Measurements from ENCODE around the gene PLEKHA6. TPM values are rescaled to one million over a fixed set of nuclear protein-coding genes. Genes with fewer than 3 reads are reported as not detected.

Gene PLEKHA6, protein sequence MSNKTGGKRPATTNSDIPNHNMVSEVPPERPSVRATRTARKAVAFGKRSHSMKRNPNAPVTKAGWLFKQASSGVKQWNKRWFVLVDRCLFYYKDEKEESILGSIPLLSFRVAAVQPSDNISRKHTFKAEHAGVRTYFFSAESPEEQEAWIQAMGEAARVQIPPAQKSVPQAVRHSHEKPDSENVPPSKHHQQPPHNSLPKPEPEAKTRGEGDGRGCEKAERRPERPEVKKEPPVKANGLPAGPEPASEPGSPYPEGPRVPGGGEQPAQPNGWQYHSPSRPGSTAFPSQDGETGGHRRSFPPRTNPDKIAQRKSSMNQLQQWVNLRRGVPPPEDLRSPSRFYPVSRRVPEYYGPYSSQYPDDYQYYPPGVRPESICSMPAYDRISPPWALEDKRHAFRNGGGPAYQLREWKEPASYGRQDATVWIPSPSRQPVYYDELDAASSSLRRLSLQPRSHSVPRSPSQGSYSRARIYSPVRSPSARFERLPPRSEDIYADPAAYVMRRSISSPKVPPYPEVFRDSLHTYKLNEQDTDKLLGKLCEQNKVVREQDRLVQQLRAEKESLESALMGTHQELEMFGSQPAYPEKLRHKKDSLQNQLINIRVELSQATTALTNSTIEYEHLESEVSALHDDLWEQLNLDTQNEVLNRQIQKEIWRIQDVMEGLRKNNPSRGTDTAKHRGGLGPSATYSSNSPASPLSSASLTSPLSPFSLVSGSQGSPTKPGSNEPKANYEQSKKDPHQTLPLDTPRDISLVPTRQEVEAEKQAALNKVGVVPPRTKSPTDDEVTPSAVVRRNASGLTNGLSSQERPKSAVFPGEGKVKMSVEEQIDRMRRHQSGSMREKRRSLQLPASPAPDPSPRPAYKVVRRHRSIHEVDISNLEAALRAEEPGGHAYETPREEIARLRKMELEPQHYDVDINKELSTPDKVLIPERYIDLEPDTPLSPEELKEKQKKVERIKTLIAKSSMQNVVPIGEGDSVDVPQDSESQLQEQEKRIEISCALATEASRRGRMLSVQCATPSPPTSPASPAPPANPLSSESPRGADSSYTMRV
- 20.3 TPM for total RNA-seq

DNA sequence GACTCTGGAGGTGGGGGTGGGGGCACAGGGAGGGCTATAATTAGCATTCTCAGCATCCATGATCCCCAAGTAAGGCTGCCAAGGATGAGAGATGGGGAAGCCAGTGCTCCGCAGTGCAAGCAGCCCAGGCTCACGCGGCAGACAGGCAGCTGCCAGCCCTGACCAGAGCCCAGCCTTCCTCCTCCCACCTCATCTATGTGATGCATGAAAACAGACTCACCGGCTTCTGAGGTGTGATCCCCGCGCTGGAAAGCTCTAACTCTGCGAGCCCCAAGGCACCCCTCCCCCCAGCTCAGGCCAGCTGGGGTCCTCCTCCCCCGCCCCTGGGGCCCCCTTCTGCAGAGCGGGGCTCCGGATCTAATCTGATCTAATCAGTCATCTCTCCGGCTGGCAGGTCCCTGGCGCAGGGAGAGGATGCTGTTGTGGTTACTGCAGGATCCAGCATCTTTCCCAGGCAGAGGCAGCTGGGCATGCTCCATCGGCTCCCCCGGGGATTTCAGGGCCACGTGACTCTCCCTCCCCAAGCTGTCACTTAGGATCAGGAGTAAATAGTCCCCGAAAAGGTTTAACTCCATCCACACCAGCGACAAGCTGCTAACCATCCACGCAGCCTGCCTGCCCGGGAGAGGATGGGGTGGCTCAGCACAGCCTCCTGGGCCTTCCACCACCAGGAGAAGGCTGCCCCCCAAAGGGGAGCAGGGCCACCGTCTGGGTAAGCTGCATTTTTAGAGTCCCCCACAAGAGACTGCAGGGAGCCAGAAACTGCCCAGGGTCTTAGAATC is at the start of gene PLEKHA6:
Gene PLEKHA6, minus strand, starts transcription at position 456 of the 782 bp plus-strand sequence. CDS start 86,202 bp downstream, outside the sequence.

DNA sequence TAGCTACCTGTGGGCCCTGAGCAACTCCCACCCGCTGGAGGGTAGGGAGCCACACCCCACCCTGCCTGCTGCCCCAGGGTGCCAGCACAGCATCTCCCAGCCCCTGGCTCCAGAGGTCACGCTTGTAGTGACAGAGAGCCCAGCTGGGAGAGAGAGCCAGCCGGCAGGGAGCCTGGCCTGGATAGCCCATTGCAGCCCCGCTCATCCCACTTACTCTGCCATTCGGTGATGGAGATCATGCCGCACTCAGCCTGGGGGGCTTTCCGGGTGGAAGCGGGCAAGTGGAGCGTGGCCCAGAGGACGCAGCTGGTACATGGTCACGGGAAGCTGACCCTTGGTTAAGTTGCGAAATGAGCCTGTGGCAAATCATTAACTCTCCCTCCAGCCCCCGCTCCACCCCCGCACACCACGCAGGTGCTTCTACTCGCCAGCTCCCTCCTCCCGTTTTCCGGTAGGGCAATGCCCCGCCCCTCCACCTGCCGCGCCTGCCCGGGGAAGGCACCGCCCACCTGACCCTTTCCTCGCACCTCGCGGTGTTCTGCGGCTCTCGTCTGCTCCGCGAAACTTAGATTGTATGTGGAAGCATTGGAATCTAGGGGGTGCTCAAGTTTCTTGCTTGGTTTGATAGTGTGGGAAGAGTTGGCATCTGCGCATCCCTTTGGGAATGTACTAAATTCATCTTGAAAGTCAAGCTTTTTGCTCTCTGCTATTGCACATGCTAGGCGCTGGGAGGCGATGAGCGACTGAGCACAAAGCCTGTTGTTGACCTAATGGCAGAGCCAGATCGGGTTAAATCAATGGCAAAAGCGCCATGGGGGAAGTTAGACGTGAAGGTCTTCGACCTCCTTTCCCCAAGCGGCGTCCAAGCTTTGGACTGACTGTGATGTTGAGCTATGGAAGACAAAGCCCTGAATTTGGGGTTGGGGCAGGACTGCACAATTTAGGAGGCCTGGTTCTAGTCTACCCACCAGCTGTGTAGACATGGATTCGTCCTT is 145.8 kb downstream of the PLEKHA6 start, which contains the start of gene GOLT1A:
Gene GOLT1A, minus strand, starts transcription at position 321 of the 995 bp plus-strand sequence. Its CDS starts 82 bp downstream, at position 239.

DNA sequence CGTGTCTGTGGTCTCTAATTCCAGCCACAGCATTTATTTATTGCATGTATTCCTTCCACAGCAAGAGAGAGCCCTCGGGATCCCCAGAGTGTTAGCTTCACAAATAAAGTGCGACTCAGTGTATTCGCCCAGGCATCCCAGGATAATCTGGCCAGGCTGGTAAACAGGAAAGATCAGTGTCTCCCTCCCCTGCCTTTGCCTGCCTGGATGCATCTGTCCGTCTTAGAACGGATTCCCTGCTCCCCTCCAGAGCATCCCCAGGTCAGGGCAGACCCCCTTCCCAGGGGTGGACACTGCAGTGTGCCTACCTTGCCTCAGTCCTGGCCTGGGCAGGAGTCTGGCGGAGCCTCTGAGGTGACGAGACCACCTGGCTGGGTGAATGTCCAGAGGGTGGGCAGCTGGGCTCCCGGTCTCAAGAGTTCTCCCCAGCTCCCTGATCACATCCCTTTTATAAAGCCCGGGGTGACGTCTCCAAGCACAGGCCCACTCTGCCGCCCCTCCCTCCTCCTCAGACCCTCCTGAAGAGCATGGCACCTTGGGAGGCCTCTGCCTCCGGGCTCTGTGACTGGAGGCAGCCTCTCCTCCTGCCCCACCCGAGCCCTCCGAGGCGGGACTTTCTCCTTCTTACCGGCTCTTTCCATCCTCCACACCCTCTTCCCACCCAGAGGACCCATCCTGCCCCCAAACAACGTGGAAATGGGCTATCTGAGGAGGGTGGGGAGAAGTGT is 163.5 kb downstream of the PLEKHA6 start, which contains the start of gene KISS1:
Gene KISS1, minus strand, starts transcription at position 424 of the 728 bp plus-strand sequence. CDS start 3,615 bp downstream, outside the sequence.

Small RNA genes lying within 50 kb of the gene (small RNA-seq; reads per million reads assigned to genes)
- gene AL606489.2 (ENCODE audit: low replicate concordance): not detected

Other genes starting within 250 kb of the PLEKHA6 start
- 19.4 TPM for gene ETNK2, start 207.9 kb downstream of the PLEKHA6 start, total RNA-seq
- not detected for gene REN, start 193.6 kb downstream of the PLEKHA6 start, total RNA-seq
- not detected for gene KISS1, start 163.4 kb downstream of the PLEKHA6 start, total RNA-seq
- gene GOLT1A, start 145.9 kb downstream of the PLEKHA6 start, total RNA-seq: not detected
- gene PPP1R15B, start 51.9 kb upstream of the PLEKHA6 start, total RNA-seq: 47.6 TPM
- 59.2 TPM for gene PIK3C2B, start 134.9 kb upstream of the PLEKHA6 start, total RNA-seq
- gene MDM4, start 156.5 kb upstream of the PLEKHA6 start, total RNA-seq: 147 TPM